Measurements from ENCODE around the gene DGKI.

DNA sequence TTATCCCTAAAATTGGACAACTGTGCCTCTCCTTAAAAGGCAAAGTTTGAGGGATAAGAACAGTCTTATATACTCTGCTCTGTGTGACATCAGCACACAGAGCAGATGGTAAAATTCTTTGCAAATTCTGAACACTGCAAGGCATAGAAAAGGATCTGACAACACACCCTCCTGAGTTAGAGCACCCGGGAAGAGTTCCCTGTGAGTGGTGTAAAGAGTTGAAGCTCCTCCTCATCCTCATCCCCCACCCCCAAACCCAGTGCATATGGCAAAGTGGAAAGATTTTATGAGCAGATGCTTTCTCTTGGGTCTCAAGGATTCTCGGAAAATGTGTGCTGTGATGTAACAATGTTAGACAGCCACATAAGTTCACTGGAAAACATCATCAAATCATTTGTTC is 40.0 kb upstream of the DGKI start:
- TF ChIP-seq, protein P1, sequence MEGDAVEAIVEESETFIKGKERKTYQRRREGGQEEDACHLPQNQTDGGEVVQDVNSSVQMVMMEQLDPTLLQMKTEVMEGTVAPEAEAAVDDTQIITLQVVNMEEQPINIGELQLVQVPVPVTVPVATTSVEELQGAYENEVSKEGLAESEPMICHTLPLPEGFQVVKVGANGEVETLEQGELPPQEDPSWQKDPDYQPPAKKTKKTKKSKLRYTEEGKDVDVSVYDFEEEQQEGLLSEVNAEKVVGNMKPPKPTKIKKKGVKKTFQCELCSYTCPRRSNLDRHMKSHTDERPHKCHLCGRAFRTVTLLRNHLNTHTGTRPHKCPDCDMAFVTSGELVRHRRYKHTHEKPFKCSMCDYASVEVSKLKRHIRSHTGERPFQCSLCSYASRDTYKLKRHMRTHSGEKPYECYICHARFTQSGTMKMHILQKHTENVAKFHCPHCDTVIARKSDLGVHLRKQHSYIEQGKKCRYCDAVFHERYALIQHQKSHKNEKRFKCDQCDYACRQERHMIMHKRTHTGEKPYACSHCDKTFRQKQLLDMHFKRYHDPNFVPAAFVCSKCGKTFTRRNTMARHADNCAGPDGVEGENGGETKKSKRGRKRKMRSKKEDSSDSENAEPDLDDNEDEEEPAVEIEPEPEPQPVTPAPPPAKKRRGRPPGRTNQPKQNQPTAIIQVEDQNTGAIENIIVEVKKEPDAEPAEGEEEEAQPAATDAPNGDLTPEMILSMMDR (IDR thresholded peaks at IDR 0.05): no peak
- no peak for TF ChIP-seq POLR2A (IDR thresholded peaks at IDR 0.05)

Measured in thyroid gland (tissue), 4 donors.